GM10266 (cell line): ENCODE data around the gene HIF3A.

Experiments used
- DNase-seq: peaks from one replicate; pipeline ENCODE4 v3.0.0; 2012; ENCODE audit errors: extremely low spot score
- CTCF ChIP-seq: IDR thresholded peaks from 2 replicates; pipeline ENCODE4 v1.5.1; 2012; ENCODE audit warnings: mild to moderate bottlenecking, low read depth; ENCODE audit not compliant: control insufficient read depth, insufficient read depth; ENCODE audit errors: missing control alignments

Gene HIF3A

GRCh38 chr19:46365561-46365960 is 68.7 kb downstream of the HIF3A start:
- TF ChIP-seq CTCF: no peak

GRCh38 chr19:46366620-46367292 is 69.9 kb downstream of the HIF3A start:
- DNase-seq: no peak
- no peak for TF ChIP-seq CTCF

More at GRCh38 chr19:46365561-46365960, 68.7 kb downstream of the HIF3A start:
- no peak for DNase-seq

GRCh38 chr19:46367426-46367825 is 70.6 kb downstream of the HIF3A start:
- DNase-seq: no peak
- TF ChIP-seq CTCF: no peak

- no peak for TF ChIP-seq CTCF
- DNase-seq: no peak
Measured at GRCh38 chr19:46368116-46368515, 71.3 kb downstream of the HIF3A start.

- no peak for DNase-seq
- no peak for TF ChIP-seq CTCF
Measured at GRCh38 chr19:46369817-46370216, 73.0 kb downstream of the HIF3A start.

GRCh38 chr19:46371371-46371901 is 74.6 kb downstream of the HIF3A start:
- TF ChIP-seq CTCF: no peak
- no peak for DNase-seq

GRCh38 chr19:46372901-46373490 is 76.2 kb downstream of the HIF3A start:
- no peak for DNase-seq

More at GRCh38 chr19:46372901-46373490, 76.2 kb downstream of the HIF3A start:
- TF ChIP-seq CTCF: no peak
